ENCODE results near the gene PALB2.
A peak's percentile ranks its signal among the peaks of the same experiment; 100 is the strongest.

Gene PALB2

GRCh38 chr16:23580391-23580790 lies 60.7 kb downstream of the PALB2 start:
- DNase-seq, result no peak

GRCh38 chr16:23579371-23579770 lies 61.7 kb downstream of the PALB2 start:
- DNase-seq, result no peak

- DNase-seq, result no peak
Observed at GRCh38 chr16:23578101-23578830, 62.8 kb downstream of the PALB2 start.

GRCh38 chr16:23577493-23577892 lies 63.6 kb downstream of the PALB2 start:
- no peak for DNase-seq

- no peak for DNase-seq
Observed at GRCh38 chr16:23575834-23576233, 65.3 kb downstream of the PALB2 start.

GRCh38 chr16:23573817-23574216 lies 67.3 kb downstream of the PALB2 start:
- no peak for DNase-seq

GRCh38 chr16:23572394-23572793 lies 68.7 kb downstream of the PALB2 start:
- no peak for DNase-seq

GRCh38 chr16:23571895-23572294 lies 69.2 kb downstream of the PALB2 start:
- DNase-seq, result no peak

- no peak for DNase-seq
Observed at GRCh38 chr16:23570992-23571632, 70.0 kb downstream of the PALB2 start.

- no peak for DNase-seq
Observed at GRCh38 chr16:23567602-23568001, 73.5 kb downstream of the PALB2 start.

GRCh38 chr16:23566724-23567123 lies 74.4 kb downstream of the PALB2 start:
- DNase-seq, result no peak

GRCh38 chr16:23564575-23565363 lies 76.3 kb downstream of the PALB2 start:
- no peak for DNase-seq

- no peak for DNase-seq
Observed at GRCh38 chr16:23563186-23563585, 77.9 kb downstream of the PALB2 start.

GRCh38 chr16:23562505-23562904 lies 78.6 kb downstream of the PALB2 start:
- no peak for DNase-seq

- DNase-seq, result no peak
Observed at GRCh38 chr16:23561586-23561985, 79.5 kb downstream of the PALB2 start.

- peak; percentile 9 for DNase-seq
Observed at GRCh38 chr16:23557779-23558702, 83.1 kb downstream of the PALB2 start.

GRCh38 chr16:23556881-23557778 lies 84.0 kb downstream of the PALB2 start, which contains the start of the genes EARS2 and UBFD1:
EARS2 (minus strand) TSS chr16:23557350; CDS start chr16:23557343, 7 bp downstream.
UBFD1 (plus strand) TSS chr16:23557727; CDS start chr16:23557743, 16 bp downstream.
- peak; percentile 95 for DNase-seq

- DNase-seq, result no peak
Observed at GRCh38 chr16:23554536-23554935, 86.6 kb downstream of the PALB2 start.

Data from activated T-cell treated with anti-CD3 and anti-CD28 coated beads for 4 hours (primary cell).